Natural killer cell (primary cell): Measurements from ENCODE around the gene MXD3. TPM values are rescaled to one million over a fixed set of nuclear protein-coding genes. Genes with fewer than 3 reads are reported as not detected.

Experiments
- ATAC-seq, 3 donors: fragments of 150-1000 bp in 2 of 3; fragments of 200-7000 bp in 1 of 3; cut with Tn5 transposase; 1 replicate in 1 of 3; 2 replicates in 2 of 3; pipeline ENCODE4 v1.10.0; 2021; ENCODE audit warnings: mild to moderate bottlenecking in 2 of 3, moderate library complexity in 2 of 3
- DNase-seq, 2 donors: peaks; one replicate each; pipeline versions ENCODE4 v3.0.0 to v3.0.0-alpha.2; 2013 to 2021; ENCODE audit warnings: mixed read lengths in 1 of 2
- H3K27ac ChIP-seq: one replicate; pipeline ENCODE4 v1.5.1; 2013; ENCODE audit warnings: mild to moderate bottlenecking, low read length
- H3K27me3 ChIP-seq: one replicate; pipeline ENCODE4 v1.6.1; 2013; ENCODE audit warnings: low read length; ENCODE audit not compliant: control insufficient read depth, insufficient read depth
- H3K36me3 ChIP-seq: one replicate; pipeline ENCODE4 v1.6.1; 2013; ENCODE audit warnings: low read length; ENCODE audit not compliant: control insufficient read depth, insufficient read depth
- H3K4me1 ChIP-seq: one replicate; pipeline ENCODE4 v1.6.1; 2013; ENCODE audit warnings: low read length; ENCODE audit not compliant: control insufficient read depth, insufficient read depth
- H3K4me3 ChIP-seq: one replicate; pipeline ENCODE4 v1.5.1; 2013; ENCODE audit warnings: low read length
- H3K9me3 ChIP-seq: one replicate; pipeline ENCODE4 v1.6.1; 2013; ENCODE audit warnings: low read length; ENCODE audit not compliant: control insufficient read depth, insufficient read depth
- H3K27ac Mint-ChIP-seq, 2 donors: one replicate each; pipeline ENCODE4 v1.8.0; 2022; ENCODE audit warnings: mild to moderate bottlenecking in 2 of 2, mixed read lengths in 2 of 2, moderate library complexity in 1 of 2
- H3K27me3 Mint-ChIP-seq, 2 donors: one replicate each; pipeline ENCODE4 v1.8.0; 2022; ENCODE audit warnings: low read depth in 2 of 2, mixed read lengths in 2 of 2
- H3K36me3 Mint-ChIP-seq: one replicate; pipeline ENCODE4 v1.8.0; 2022; ENCODE audit warnings: mixed read lengths
- H3K4me1 Mint-ChIP-seq, 2 donors: one replicate each; pipeline ENCODE4 v1.8.0; 2022; ENCODE audit warnings: mixed read lengths in 2 of 2
- H3K4me3 Mint-ChIP-seq: one replicate; pipeline ENCODE4 v1.8.0; 2022; ENCODE audit warnings: mild to moderate bottlenecking, moderate library complexity, mixed read lengths
- H3K9me3 Mint-ChIP-seq, 2 donors: one replicate each; pipeline ENCODE4 v1.8.0; 2022; ENCODE audit warnings: mixed read lengths in 2 of 2
- CTCF ChIP-seq: fragments of 200-600 bp; IDR thresholded peaks from one replicate; pipeline ENCODE4 v1.8.0; 2022; ENCODE audit warnings: antibody characterized with exemption
- WGBS: methylation state at CpG from one replicate; pipeline ENCODE4 v1.1.7; 2013; ENCODE audit warnings: missing lambda C conversion rate; ENCODE audit not compliant: insufficient coverage; 5-methylcytosine and 5-hydroxymethylcytosine counted together
- intact Hi-C: fragments of 100-400 bp; cut with micrococcal nuclease; formaldehyde crosslinking; loops from one replicate; pipeline ENCODE4 v1.14.2; 2022
- total RNA-seq, 4 donors: library from RNA; stranded (reverse); fragments of 120-200 nt in 1 of 4; gene quantifications; one replicate each; pipeline versions ENCODE4 v1.2.3 to v1.2.4, GENCODE V29; 2013 to 2022

Gene MXD3
- total RNA-seq, 3 donors from 2014 or later (not counting 1 experiment from before 2014, with no cell fraction given), result 10.9 to 15.0 (median 15.0) TPM

GRCh38 chr5:177349362-177349647 lies 37.6 kb upstream of the MXD3 start:
- Histone ChIP-seq H3K4me3 (no peak overlapping the region), H3K27me3 (no peaks in the 10 kb centered on the region), H3K9me3 (no peaks in the 10 kb centered on the region), H3K27ac (no peak overlapping the region), H3K36me3 (peaks cover 23% of the 10 kb centered on the region), H3K4me1 (peaks cover 33% of the 10 kb centered on the region)
- ATAC-seq, result no peak
- Mint-ChIP-seq H3K4me3 (peak overlapping the region; percentile 78), H3K27ac (peak overlapping the region; percentile 98 to 99), H3K27me3 (no peaks in the 10 kb centered on the region), H3K36me3 (no peaks in the 10 kb centered on the region), H3K4me1 (peaks cover 42 to 44% of the 10 kb centered on the region in 2 donors), H3K9me3 (no peaks in the 10 kb centered on the region)
- no peak for TF ChIP-seq CTCF
- intact Hi-C loops, result no loop called here
- 75% methylated on average over 3 of the region's 3 CpGs for WGBS
- DNase-seq, result no peak

DNA sequence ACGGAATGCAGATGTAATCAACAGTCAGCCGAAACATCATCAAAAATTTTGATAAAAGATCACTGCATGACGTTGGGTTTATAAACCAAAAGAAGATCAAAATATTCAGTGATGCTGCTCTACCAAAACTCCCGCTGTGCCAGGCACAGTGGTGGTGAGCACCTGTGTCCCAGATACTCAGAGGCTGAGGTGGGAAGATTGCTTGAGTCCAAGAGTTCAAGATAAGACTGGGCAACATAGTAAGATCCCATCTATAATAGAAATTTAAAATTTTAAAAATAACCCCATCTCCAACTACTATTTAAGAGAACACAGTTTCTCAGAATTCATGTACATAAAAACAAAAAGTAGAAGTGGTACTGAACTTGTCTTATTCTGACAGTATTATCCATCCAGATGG lies 36.0 kb upstream of the MXD3 start:
- ATAC-seq (no peak), DNase-seq (no peak)
- H3K27ac Mint-ChIP-seq, result no peak overlapping the region
- 93% methylated on average over 4 of the region's 4 CpGs for WGBS
- intact Hi-C loops, result no loop called here
- H3K9me3 ChIP-seq, result no peaks in the 10 kb centered on the region
- H3K4me1 ChIP-seq, result peaks cover 33% of the 10 kb centered on the region
- H3K4me3 Mint-ChIP-seq, result no peak overlapping the region
- H3K27me3 Mint-ChIP-seq, result no peaks in the 10 kb centered on the region
- no peaks in the 10 kb centered on the region for H3K9me3 Mint-ChIP-seq
- H3K4me3 ChIP-seq, result no peak overlapping the region
- peaks cover 41 to 44% of the 10 kb centered on the region in 2 donors for H3K4me1 Mint-ChIP-seq
- H3K27me3 ChIP-seq, result no peaks in the 10 kb centered on the region
- peaks cover 26% of the 10 kb centered on the region for H3K36me3 ChIP-seq
- no peaks in the 10 kb centered on the region for H3K36me3 Mint-ChIP-seq
- H3K27ac ChIP-seq, result no peak overlapping the region
- no peak for TF ChIP-seq CTCF

- H3K4me3 Mint-ChIP-seq, result no peak overlapping the region
- intact Hi-C loops, result no loop called here
- no peak for TF ChIP-seq CTCF
- H3K9me3 ChIP-seq, result no peaks in the 10 kb centered on the region
- no peak overlapping the region for H3K27ac Mint-ChIP-seq
- H3K4me1 ChIP-seq, result peaks cover 27% of the 10 kb centered on the region
- H3K9me3 Mint-ChIP-seq, result no peaks in the 10 kb centered on the region
- H3K27me3 ChIP-seq, result no peaks in the 10 kb centered on the region
- H3K4me3 ChIP-seq, result no peak overlapping the region
- 100% methylated on average over 4 of the region's 4 CpGs for WGBS
- H3K36me3 Mint-ChIP-seq, result no peaks in the 10 kb centered on the region
- H3K36me3 ChIP-seq, result peaks cover 27% of the 10 kb centered on the region
- ATAC-seq (no peak), DNase-seq (no peak)
- no peak overlapping the region for H3K27ac ChIP-seq
- H3K4me1 Mint-ChIP-seq, result peaks cover 37 to 41% of the 10 kb centered on the region in 2 donors
- no peaks in the 10 kb centered on the region for H3K27me3 Mint-ChIP-seq
Measured at GRCh38 chr5:177346820-177347219, 35.1 kb upstream of the MXD3 start.

- Mint-ChIP-seq H3K27me3 (no peaks in the 10 kb centered on the region), H3K27ac (no peak overlapping the region), H3K4me1 (peaks cover 26 to 33% of the 10 kb centered on the region in 2 donors), H3K9me3 (no peaks in the 10 kb centered on the region), H3K4me3 (no peak overlapping the region), H3K36me3 (peaks cover 2% of the 10 kb centered on the region)
- DNase-seq (no peak), ATAC-seq (no peak)
- H3K4me3 ChIP-seq, result no peak overlapping the region
- peaks cover 19% of the 10 kb centered on the region for H3K4me1 ChIP-seq
- intact Hi-C loops, result no loop called here
- no peak for TF ChIP-seq CTCF
- no peak overlapping the region for H3K27ac ChIP-seq
- peaks cover 34% of the 10 kb centered on the region for H3K36me3 ChIP-seq
- WGBS, result 98% methylated on average over 4 of the region's 6 CpGs
- H3K27me3 ChIP-seq, result no peaks in the 10 kb centered on the region
- H3K9me3 ChIP-seq, result no peaks in the 10 kb centered on the region
Measured at GRCh38 chr5:177344891-177345290, 33.2 kb upstream of the MXD3 start.
